Measurements from ENCODE around the gene MAN1A1.

MAN1A1 gene

GRCh38 chr6:119138906-119139541 is 210.5 kb downstream of the MAN1A1 start:
- DNase-seq = no peak

- peak; percentile 51 to 66 (median 60) for DNase-seq
Measured at GRCh38 chr6:119137194-119138072, 212.1 kb downstream of the MAN1A1 start.

- DNase-seq = no peak
Measured at GRCh38 chr6:119134752-119135151, 214.8 kb downstream of the MAN1A1 start.

DNA sequence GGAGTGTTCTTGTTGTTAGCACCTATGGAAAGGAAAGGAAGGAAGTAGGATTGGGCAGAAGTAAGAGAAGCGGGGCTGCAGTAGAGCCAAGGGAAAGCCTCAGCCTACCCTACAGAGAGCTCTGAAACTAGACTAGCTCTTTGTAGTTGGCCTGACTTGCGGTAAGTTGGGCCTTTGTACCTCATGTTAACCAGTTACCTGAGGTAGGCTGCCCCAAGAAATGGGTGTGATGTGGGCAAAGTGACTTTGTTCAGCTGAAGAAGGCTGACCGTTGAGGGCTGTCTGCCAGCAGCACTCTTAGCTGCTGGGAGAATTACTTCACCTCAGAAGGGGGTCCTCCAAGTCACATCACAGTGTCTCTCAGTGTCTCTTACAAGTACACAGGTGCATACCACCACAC is 216.2 kb downstream of the MAN1A1 start:
- DNase-seq = no peak

- peak in 2 of 4 experiments; percentile 32 to 48 for DNase-seq
Measured at GRCh38 chr6:119132261-119132981, 217.1 kb downstream of the MAN1A1 start.

- DNase-seq = peak in 1 of 4 experiments; percentile 20
Measured at GRCh38 chr6:119129968-119130484, 219.5 kb downstream of the MAN1A1 start.

DNA sequence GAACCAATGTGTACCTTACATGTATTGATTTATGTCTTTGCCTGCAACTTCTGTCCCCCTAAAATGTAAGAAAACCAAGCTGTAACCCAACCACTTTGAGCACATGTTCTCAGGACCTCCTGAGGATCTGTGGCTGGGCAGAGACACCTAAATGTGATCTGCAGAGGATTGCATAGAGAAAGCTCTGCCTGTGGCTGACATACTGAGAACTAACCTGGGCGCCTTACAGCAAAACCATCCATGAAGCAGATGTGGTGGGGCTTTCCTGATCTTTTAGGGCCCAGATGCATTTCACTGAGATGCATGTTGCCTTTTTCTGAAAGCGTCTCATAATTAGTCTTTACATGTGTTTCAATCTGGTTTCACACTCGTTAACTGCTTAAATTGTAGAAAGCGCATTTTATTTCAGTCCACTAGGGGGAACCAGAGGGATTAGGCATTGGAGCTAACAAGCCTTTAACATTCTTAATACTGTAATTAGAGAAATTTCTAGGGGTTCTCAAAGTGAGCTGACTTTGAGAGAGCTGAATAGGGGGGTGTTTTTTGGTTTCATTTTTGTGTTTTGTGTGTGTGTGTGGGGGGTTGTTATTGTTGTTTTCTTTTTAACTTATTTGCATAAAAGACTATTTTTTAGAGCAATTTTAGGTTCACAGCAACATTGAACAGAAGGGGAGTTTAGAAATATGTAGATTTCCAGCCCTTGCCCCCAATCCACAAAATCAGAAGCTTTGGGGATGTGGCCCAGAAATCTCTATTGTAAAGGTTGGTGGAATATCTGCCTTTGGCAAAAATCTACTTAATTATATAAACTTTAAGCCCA is 220.2 kb downstream of the MAN1A1 start:
- peak; percentile 78 to 88 (median 80) for DNase-seq

GRCh38 chr6:119128252-119128912 is 221.2 kb downstream of the MAN1A1 start:
- no peak for DNase-seq

GRCh38 chr6:119127627-119128026 is 221.9 kb downstream of the MAN1A1 start:
- no peak for DNase-seq
